Body of pancreas (tissue), 4 donors: ENCODE measurements around the gene PEA15.

Experiments used
- POLR2A ChIP-seq, 3 donors: fragments of 450-650 bp; IDR thresholded peaks; one replicate each; pipeline ENCODE4 v1.6.1; 2016; ENCODE audit warnings: antibody characterized with exemption in 3 of 3, mild to moderate bottlenecking in 2 of 3
- TF ChIP-seq, protein P1 (sequence below), 7 experiments: fragments of 450-650 bp in 4 of 7; fragments of 200-600 bp in 3 of 7; sonication (generic) in 3 of 7; IDR thresholded peaks; one replicate each; pipeline ENCODE4 v1.5.1; 2016 to 2019; ENCODE audit warnings: antibody characterized with exemption in 7 of 7

DNA sequence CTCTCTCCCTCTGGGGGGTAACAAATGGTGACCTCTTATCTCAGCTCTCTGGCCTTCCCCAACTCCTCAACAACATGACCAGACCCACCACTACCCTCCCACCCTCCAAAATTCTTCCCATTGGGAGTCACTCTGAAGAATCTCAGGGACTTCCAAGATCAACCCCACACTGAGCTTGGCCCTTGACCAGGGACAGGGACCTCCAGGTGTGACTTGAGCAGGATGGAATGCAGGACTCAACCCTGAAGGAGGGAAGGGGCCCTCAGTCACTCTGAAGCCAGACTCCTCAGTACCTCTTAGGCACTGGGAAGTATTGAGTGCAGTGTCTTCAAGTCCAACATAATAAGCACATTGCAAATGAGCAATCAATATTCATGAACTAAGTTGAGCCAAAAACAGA lies 12.9 kb upstream of the PEA15 start:
- TF ChIP-seq, protein P1, sequence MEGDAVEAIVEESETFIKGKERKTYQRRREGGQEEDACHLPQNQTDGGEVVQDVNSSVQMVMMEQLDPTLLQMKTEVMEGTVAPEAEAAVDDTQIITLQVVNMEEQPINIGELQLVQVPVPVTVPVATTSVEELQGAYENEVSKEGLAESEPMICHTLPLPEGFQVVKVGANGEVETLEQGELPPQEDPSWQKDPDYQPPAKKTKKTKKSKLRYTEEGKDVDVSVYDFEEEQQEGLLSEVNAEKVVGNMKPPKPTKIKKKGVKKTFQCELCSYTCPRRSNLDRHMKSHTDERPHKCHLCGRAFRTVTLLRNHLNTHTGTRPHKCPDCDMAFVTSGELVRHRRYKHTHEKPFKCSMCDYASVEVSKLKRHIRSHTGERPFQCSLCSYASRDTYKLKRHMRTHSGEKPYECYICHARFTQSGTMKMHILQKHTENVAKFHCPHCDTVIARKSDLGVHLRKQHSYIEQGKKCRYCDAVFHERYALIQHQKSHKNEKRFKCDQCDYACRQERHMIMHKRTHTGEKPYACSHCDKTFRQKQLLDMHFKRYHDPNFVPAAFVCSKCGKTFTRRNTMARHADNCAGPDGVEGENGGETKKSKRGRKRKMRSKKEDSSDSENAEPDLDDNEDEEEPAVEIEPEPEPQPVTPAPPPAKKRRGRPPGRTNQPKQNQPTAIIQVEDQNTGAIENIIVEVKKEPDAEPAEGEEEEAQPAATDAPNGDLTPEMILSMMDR (IDR thresholded peaks at IDR 0.05): no peak
- TF ChIP-seq POLR2A (IDR thresholded peaks at IDR 0.05): no peak
